ENCODE results near the gene SMYD3.

The SMYD3 gene

GRCh38 chr1:246297279-246298265 lies 209.5 kb downstream of the SMYD3 start:
- Histone ChIP-seq H2BK120ac (ENCODE audit: low read depth, low read length) (no peak overlapping the region), H3K79me1 (replicated peaks; ENCODE audit: low read length, poor library complexity, severe bottlenecking) (peaks cover 5% of the 10 kb centered on the region), H4K8ac (ENCODE audit: low read length) (no peak overlapping the region), H2BK15ac (ENCODE audit: low read depth, poor library complexity, severe bottlenecking) (no peak overlapping the region), H3K9me3 (ENCODE audit: control insufficient read depth, low read length) (no peaks in the 10 kb centered on the region), H3K36me3 (ENCODE audit: control insufficient read depth in 1 of 2, insufficient read depth in 2 of 2, low read depth in 1 of 2, low read length in 2 of 2) (peaks cover 0 to 3% of the 10 kb centered on the region in 2 experiments), H3K27ac (ENCODE audit: low read length, poor library complexity, severe bottlenecking) (no peak overlapping the region), H3K23ac (ENCODE audit: low read length in 2 of 2) (no peak overlapping the region), H2BK5ac (ENCODE audit: low read depth, low read length, poor library complexity, severe bottlenecking) (no peak overlapping the region), H2AK5ac (ENCODE audit: low read length, severe bottlenecking) (no peak overlapping the region), H3K4ac (ENCODE audit: low read depth in 1 of 2, low read length in 2 of 2) (no peak overlapping the region), H4K91ac (ENCODE audit: low read length) (no peak overlapping the region), H2BK12ac (ENCODE audit: low read length in 2 of 2) (no peak overlapping the region), H3K4me2 (ENCODE audit: low read length, poor library complexity, severe bottlenecking) (no peak overlapping the region), H3K4me1 (ENCODE audit: control insufficient read depth, insufficient read depth, low read depth, low read length) (peaks cover 1% of the 10 kb centered on the region), H2AFZ (ENCODE audit: low read depth, low read length) (no peak overlapping the region), H3K4me3 (ENCODE audit: insufficient read depth in 1 of 2, low read depth in 1 of 2, low read length in 2 of 2) (no peak overlapping the region), H3K18ac (ENCODE audit: low read depth in 1 of 2, low read length in 2 of 2) (no peak overlapping the region), H3K14ac (ENCODE audit: low read length in 2 of 2) (no peak overlapping the region), H3K9ac (ENCODE audit: low read length) (no peak overlapping the region), H3K27me3 (ENCODE audit: control insufficient read depth in 1 of 2, insufficient read depth in 1 of 2, low read length in 2 of 2) (no peaks in the 10 kb centered on the region)
- WGBS = 94% methylated on average over 3 of the region's 5 CpGs
- DNase-seq = no peak

- no peak for DNase-seq
- no peak overlapping the region for H2BK5ac ChIP-seq (ENCODE audit: low read depth, low read length, poor library complexity, severe bottlenecking)
- H3K79me1 ChIP-seq (replicated peaks; ENCODE audit: low read length, poor library complexity, severe bottlenecking) = peaks cover 6% of the 10 kb centered on the region
- no peak overlapping the region for H2BK15ac ChIP-seq (ENCODE audit: low read depth, poor library complexity, severe bottlenecking)
- H2AFZ ChIP-seq (ENCODE audit: low read depth, low read length) = no peak overlapping the region
- no peak overlapping the region for H4K8ac ChIP-seq (ENCODE audit: low read length)
- H3K18ac ChIP-seq (ENCODE audit: low read depth in 1 of 2, low read length in 2 of 2) = no peak overlapping the region
- H3K36me3 ChIP-seq (ENCODE audit: control insufficient read depth in 1 of 2, insufficient read depth in 2 of 2, low read depth in 1 of 2, low read length in 2 of 2) = peaks cover 0 to 3% of the 10 kb centered on the region in 2 experiments
- no peak overlapping the region for H2BK12ac ChIP-seq (ENCODE audit: low read length in 2 of 2)
- no peaks in the 10 kb centered on the region for H3K4me1 ChIP-seq (ENCODE audit: control insufficient read depth, insufficient read depth, low read depth, low read length)
- H3K4me3 ChIP-seq (ENCODE audit: insufficient read depth in 1 of 2, low read depth in 1 of 2, low read length in 2 of 2) = no peak overlapping the region
- no peaks in the 10 kb centered on the region for H3K9me3 ChIP-seq (ENCODE audit: control insufficient read depth, low read length)
- H2BK120ac ChIP-seq (ENCODE audit: low read depth, low read length) = no peak overlapping the region
- H4K91ac ChIP-seq (ENCODE audit: low read length) = no peak overlapping the region
- H2AK5ac ChIP-seq (ENCODE audit: low read length, severe bottlenecking) = no peak overlapping the region
- no peak overlapping the region for H3K4me2 ChIP-seq (ENCODE audit: low read length, poor library complexity, severe bottlenecking)
- H3K27me3 ChIP-seq (ENCODE audit: control insufficient read depth in 1 of 2, insufficient read depth in 1 of 2, low read length in 2 of 2) = no peaks in the 10 kb centered on the region
- 66% methylated on average over 5 of the region's 5 CpGs for WGBS
- H3K4ac ChIP-seq (ENCODE audit: low read depth in 1 of 2, low read length in 2 of 2) = no peak overlapping the region
- H3K27ac ChIP-seq (ENCODE audit: low read length, poor library complexity, severe bottlenecking) = no peak overlapping the region
- H3K23ac ChIP-seq (ENCODE audit: low read length in 2 of 2) = no peak overlapping the region
- no peak overlapping the region for H3K9ac ChIP-seq (ENCODE audit: low read length)
- H3K14ac ChIP-seq (ENCODE audit: low read length in 2 of 2) = no peak overlapping the region
Measured at GRCh38 chr1:246295968-246296367, 211.1 kb downstream of the SMYD3 start.

- H3K4me3 ChIP-seq (ENCODE audit: insufficient read depth in 1 of 2, low read depth in 1 of 2, low read length in 2 of 2) = no peak overlapping the region
- WGBS = 100% methylated on average over 1 of the region's 2 CpGs
- H3K23ac ChIP-seq (ENCODE audit: low read length in 2 of 2) = no peak overlapping the region
Measured at GRCh38 chr1:246295340-246295739, 211.7 kb downstream of the SMYD3 start.

GRCh38 chr1:246294263-246294662 lies 212.8 kb downstream of the SMYD3 start:
- Histone ChIP-seq H4K91ac (ENCODE audit: low read length) (no peak overlapping the region), H3K4ac (ENCODE audit: low read depth in 1 of 2, low read length in 2 of 2) (no peak overlapping the region), H2AFZ (ENCODE audit: low read depth, low read length) (no peak overlapping the region), H3K14ac (ENCODE audit: low read length in 2 of 2) (no peak overlapping the region), H3K23ac (ENCODE audit: low read length in 2 of 2) (no peak overlapping the region), H3K27me3 (ENCODE audit: control insufficient read depth in 1 of 2, insufficient read depth in 1 of 2, low read length in 2 of 2) (no peaks in the 10 kb centered on the region), H2BK5ac (ENCODE audit: low read depth, low read length, poor library complexity, severe bottlenecking) (no peak overlapping the region), H2AK5ac (ENCODE audit: low read length, severe bottlenecking) (no peak overlapping the region), H3K36me3 (ENCODE audit: control insufficient read depth in 1 of 2, insufficient read depth in 2 of 2, low read depth in 1 of 2, low read length in 2 of 2) (peaks cover 0 to under 1% of the 10 kb centered on the region in 2 experiments), H2BK15ac (ENCODE audit: low read depth, poor library complexity, severe bottlenecking) (no peak overlapping the region), H3K9ac (ENCODE audit: low read length) (no peak overlapping the region), H3K18ac (ENCODE audit: low read depth in 1 of 2, low read length in 2 of 2) (no peak overlapping the region), H3K4me2 (ENCODE audit: low read length, poor library complexity, severe bottlenecking) (no peak overlapping the region), H3K4me1 (ENCODE audit: control insufficient read depth, insufficient read depth, low read depth, low read length) (no peaks in the 10 kb centered on the region), H2BK120ac (ENCODE audit: low read depth, low read length) (no peak overlapping the region), H2BK12ac (ENCODE audit: low read length in 2 of 2) (no peak overlapping the region), H4K8ac (ENCODE audit: low read length) (no peak overlapping the region), H3K27ac (ENCODE audit: low read length, poor library complexity, severe bottlenecking) (no peak overlapping the region), H3K9me3 (ENCODE audit: control insufficient read depth, low read length) (no peaks in the 10 kb centered on the region), H3K4me3 (ENCODE audit: insufficient read depth in 1 of 2, low read depth in 1 of 2, low read length in 2 of 2) (no peak overlapping the region), H3K79me1 (replicated peaks; ENCODE audit: low read length, poor library complexity, severe bottlenecking) (peaks cover 6% of the 10 kb centered on the region)
- no peak for DNase-seq
- WGBS = 100% methylated on average over 2 of the region's 2 CpGs

More at GRCh38 chr1:246295340-246295739, 211.7 kb downstream of the SMYD3 start:
- Histone ChIP-seq H3K79me1 (replicated peaks; ENCODE audit: low read length, poor library complexity, severe bottlenecking) (peaks cover 6% of the 10 kb centered on the region), H3K27ac (ENCODE audit: low read length, poor library complexity, severe bottlenecking) (no peak overlapping the region), H2AFZ (ENCODE audit: low read depth, low read length) (no peak overlapping the region), H3K36me3 (ENCODE audit: control insufficient read depth in 1 of 2, insufficient read depth in 2 of 2, low read depth in 1 of 2, low read length in 2 of 2) (peaks cover 0 to 3% of the 10 kb centered on the region in 2 experiments), H2BK15ac (ENCODE audit: low read depth, poor library complexity, severe bottlenecking) (no peak overlapping the region), H3K14ac (ENCODE audit: low read length in 2 of 2) (no peak overlapping the region), H2BK12ac (ENCODE audit: low read length in 2 of 2) (no peak overlapping the region), H2BK120ac (ENCODE audit: low read depth, low read length) (no peak overlapping the region), H4K91ac (ENCODE audit: low read length) (no peak overlapping the region), H3K9ac (ENCODE audit: low read length) (no peak overlapping the region), H3K4ac (ENCODE audit: low read depth in 1 of 2, low read length in 2 of 2) (no peak overlapping the region), H3K18ac (ENCODE audit: low read depth in 1 of 2, low read length in 2 of 2) (no peak overlapping the region), H3K4me1 (ENCODE audit: control insufficient read depth, insufficient read depth, low read depth, low read length) (no peaks in the 10 kb centered on the region), H3K4me2 (ENCODE audit: low read length, poor library complexity, severe bottlenecking) (no peak overlapping the region), H2AK5ac (ENCODE audit: low read length, severe bottlenecking) (no peak overlapping the region), H3K27me3 (ENCODE audit: control insufficient read depth in 1 of 2, insufficient read depth in 1 of 2, low read length in 2 of 2) (no peaks in the 10 kb centered on the region), H2BK5ac (ENCODE audit: low read depth, low read length, poor library complexity, severe bottlenecking) (no peak overlapping the region), H4K8ac (ENCODE audit: low read length) (no peak overlapping the region), H3K9me3 (ENCODE audit: control insufficient read depth, low read length) (no peaks in the 10 kb centered on the region)
- no peak for DNase-seq
